HG03139 (cell line): ENCODE results near the gene BHMT.
"Not testable (repeated sequence)": the region's sequence is repeated elsewhere in the genome, so short reads cannot be mapped to it uniquely, and the experiment has no call there.

Experiments used
- ATAC-seq: cut with Tn5 transposase; IDR thresholded peaks from one replicate; pipeline ENCODE4 v1.9.1; 2021; ENCODE audit not compliant: unreplicated experiment

Gene BHMT

DNA sequence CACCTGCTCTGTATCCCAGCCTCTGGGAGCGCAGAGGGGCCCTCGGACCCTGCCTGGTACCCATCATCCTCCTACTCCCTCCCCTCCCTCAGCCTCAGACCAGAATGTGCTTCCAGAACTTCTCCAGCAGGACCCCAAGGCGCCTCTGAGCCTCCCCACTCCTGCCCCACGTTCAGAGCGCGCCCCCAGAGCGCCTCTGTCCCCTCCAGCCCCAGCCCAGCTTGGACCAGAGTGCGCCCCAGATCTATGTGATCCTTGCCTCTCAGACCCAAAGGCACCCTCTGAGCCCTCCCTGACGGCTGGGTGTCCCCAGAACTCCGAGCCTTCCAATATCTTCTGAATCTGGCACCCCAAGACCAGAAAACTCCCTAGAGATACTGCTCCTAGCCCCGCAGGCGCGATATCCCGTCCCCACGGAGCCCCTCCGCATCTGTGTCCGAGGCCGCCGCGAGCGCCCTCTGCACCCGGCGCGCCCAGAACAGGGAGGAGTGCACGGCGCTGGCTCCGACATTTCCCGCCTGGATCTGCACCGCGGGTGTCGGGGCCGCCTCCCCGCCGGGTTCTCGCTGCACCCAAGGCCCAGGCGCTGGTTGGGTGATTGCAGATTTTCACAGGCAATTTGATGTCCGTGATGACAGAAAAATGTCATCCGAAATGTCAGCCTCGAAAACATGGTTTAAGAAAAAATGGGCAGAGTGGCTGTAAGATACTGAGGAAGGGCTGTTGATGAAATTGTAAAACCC, 522 bp downstream of the BHMT start:
- no peak for ATAC-seq

DNA sequence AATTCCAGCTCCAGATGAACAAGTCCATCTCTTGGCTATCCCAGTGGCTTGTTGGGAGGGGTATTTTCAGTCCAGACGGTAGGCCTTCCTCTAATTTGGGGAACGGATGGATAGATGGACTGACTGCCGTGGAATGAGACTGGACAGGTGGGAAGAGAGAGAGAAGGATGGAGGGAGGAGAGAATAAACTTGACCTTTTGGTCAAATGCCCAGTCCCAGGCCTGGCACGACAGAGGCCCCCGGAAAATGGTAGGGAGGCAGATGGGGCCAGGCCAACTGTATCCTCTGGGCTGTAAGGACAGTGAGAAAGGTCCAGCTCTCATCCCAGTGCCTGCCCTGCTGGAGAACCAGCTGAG, 1.1 kb downstream of the BHMT start:
- no peak for ATAC-seq

DNA sequence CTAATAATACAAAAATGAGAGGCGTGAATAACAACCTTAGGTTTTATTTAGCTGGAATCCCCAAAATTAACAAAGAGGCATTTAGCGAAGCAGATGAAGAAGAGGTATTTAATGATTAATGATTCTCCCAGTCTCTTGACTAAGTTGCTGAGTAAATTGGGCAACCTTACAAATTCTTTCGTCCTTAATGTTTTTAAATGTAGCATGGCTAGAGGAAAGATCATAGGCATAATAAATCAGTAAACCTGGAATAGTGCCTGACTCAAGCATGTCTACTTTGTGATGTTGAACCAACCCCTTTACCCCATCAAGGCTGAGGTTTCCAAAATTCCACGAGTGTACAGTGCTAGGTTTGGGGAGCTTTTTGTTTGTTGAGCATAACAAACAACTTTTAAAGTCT, 7.9 kb downstream of the BHMT start:
- ATAC-seq = no peak

DNA sequence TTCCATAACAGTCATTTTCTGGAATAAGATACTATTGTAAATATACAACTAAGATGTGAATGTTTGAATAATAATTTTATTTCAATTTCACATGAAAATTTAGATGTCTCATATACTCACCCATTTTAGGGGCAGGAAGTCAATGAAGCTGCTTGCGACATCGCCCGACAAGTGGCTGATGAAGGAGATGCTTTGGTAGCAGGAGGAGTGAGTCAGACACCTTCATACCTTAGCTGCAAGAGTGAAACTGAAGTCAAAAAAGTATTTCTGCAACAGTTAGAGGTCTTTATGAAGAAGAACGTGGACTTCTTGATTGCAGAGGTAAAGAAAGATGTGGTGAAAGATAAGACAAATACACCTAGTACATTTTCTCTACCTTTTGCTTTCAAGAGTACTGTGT, 8.6 kb downstream of the BHMT start:
- no peak for ATAC-seq

DNA sequence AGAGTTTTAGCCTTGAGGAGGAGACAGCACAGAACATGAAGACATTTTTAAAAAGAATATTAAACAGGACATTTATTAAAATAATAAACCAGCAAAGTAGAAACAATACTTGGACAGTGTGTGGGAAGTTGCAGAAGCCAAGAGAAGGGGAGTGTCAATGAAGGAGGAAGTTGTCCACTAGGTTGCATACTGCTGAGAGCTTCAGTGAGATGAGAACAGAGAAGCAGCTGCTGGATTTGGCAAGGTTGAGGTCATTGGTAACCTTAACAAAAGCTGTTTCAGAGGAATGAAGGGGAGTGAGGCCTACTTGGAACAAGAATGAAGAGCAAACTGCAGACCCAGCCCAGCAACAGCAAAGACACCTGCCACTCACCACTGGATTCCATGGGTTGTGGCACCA, 11.4 kb downstream of the BHMT start:
- no peak for ATAC-seq

DNA sequence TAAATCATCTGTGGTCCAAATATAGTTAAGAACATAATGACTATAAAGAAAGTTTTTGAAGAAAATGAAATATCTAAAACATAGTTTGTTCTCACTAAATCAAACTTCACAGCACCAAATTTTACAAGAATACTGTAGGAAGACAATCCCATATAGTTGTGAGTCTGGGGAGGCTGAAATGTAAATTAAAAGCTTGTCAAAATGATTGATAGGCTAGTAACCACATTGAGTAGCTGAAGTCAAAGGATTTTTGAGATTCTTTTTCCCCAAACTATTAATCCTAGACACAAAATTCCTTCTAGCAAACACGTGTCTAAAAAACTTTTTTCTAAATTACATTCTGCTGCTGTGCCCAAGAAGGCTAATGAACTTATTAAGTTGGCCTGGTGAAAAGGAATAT, 13.0 kb downstream of the BHMT start:
- ATAC-seq = no peak

DNA sequence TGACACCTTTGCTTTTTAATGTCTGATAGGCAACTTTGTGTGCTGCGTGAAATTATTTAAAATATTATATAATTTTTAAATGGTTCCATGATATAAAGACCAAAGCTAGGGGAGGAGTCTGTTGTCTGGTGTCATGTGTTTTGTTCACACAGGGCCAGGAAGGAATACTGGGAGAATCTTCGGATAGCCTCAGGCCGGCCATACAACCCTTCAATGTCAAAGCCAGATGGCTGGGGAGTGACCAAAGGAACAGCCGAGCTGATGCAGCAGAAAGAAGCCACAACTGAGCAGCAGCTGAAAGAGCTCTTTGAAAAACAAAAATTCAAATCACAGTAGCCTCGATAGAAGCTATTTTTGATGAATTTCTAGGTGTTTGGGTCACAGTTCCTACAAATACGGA, 19.2 kb downstream of the BHMT start:
- no peak for ATAC-seq

DNA sequence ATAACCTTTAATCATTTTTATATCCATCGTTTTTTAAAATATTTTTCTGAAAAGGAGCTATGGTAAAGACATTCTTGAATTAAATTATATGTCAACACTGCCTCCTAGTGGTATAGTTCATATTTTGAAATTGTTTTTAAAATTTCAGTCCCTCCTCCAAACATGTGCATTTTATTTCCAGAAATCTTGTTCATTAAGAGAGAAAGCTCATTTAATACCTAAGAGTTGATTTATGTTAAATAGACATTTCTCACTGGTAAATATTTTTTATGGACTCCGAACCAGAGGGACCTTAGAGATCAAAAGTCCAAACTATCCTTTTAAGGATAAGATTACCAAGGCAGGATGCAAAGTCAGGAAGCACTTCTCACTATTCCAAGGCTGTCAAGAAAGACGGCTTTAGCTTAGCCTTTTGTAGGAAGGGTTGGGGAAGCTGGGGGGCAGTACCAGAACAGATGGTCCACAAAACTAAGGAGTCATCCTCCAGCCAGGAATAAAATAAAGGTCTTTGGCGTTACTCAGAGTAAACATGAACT, 21.6 kb downstream of the BHMT start:
- ATAC-seq = no peak

DNA sequence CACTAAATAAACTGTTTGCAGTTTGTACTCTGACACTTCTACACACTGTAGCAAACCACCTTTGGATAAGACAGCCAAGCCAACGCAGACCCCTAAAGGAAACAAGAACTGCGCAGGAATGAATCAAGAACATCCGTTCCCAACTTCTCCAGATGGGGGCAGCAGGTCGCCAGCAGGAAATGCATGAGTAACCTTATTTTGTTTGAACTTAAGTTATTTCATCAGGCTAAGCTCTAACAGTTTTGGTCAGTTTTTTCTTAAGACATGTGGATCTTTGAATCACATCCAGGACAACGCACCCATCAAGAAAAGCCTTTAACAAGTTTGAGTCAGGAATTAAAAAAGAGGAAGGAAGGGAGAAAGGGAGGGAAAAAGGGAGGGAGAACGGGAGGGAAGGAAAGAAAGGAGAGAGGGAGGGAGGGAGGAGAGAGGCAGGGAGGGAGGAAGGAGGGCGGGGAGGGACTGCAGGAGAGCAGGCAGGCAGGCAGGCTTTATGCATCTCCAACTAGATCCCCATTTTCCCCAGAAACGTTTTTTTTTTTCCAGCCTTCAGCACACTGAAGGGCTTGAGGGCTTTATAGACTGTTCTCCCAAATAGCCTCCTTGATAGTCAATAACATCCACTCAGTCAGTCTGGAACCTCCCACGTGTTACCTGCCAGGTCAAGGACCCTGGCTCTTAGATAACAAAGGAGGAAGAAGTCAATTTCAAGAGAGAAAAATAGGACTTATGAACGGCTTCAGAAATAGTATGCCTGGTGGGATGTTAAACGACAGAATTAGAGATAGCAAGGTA, 22.2 kb downstream of the BHMT start:
- ATAC-seq = no peak

DNA sequence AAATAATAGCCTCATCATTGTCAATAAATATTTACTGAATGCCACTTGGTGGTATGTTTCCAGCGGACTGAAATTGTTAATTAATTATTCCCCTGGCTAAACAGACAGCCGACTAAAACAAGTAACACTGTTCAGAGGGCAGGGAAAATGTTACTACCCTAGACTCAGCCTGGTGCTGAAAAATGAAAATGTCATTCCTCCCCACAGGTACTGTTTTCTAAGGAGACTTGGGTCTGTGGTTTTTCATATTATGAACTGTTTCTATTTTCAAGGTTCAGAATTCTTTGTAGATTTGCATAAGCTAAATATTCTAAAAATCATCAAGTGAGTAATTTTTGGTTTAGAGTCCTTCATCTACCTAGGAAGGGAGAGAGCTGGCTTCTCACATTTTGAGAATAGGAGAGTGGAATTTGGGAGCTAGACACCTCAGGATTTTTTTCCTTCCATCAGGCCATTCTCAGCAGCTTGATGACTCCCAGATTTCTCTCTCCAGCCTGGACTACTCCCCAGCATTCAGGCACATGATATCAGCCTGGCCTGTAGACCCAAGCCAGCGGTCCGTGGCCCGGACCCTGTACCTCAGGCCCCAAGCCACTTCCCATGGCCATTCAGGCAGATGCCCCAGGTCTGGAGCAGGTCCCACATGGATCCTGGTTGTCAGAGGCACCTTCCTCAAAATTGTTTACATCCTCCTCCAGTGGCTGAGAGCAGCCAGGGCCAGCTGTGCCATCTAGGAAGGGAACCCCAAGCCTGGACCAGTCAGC, 24.4 kb downstream of the BHMT start:
- ATAC-seq = no peak

DNA sequence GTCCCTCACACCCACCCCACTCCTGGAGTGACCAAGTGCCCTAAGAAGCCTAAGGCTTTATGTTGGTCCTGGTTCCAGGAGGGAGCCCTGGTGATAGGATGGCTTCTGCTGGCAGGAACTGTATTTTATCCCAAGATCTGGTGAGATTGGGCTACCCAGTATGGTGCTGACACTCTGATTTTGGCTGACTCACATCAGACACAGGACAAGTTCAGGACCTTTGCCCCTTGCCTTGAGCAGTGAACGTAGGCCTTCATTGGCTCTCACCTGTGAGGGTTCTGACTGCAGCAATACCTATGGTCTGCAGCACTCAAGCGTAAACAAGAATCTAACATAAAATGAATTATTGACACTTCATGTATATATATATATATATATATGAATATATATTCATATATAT, 25.0 kb downstream of the BHMT start:
- ATAC-seq = no peak

DNA sequence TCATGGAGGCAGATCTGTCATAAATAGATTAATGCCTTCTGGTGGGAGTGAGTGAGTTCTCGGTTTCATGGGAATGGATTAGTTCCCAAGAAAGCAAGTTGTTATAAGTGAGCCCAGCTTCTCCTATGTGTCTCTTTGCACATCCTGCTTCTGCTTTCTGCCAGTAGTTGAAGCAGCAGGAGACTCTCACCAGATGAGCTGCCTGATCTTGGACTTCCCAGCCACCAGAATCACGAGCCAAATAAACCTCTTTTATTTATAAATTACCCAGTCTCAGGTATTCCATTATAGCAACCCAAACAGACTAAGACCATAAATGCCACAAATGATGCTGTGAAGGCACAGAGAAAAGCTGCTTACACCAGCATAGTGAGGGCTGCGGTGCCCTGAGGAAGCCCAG, 28.9 kb downstream of the BHMT start:
- no peak for ATAC-seq

DNA sequence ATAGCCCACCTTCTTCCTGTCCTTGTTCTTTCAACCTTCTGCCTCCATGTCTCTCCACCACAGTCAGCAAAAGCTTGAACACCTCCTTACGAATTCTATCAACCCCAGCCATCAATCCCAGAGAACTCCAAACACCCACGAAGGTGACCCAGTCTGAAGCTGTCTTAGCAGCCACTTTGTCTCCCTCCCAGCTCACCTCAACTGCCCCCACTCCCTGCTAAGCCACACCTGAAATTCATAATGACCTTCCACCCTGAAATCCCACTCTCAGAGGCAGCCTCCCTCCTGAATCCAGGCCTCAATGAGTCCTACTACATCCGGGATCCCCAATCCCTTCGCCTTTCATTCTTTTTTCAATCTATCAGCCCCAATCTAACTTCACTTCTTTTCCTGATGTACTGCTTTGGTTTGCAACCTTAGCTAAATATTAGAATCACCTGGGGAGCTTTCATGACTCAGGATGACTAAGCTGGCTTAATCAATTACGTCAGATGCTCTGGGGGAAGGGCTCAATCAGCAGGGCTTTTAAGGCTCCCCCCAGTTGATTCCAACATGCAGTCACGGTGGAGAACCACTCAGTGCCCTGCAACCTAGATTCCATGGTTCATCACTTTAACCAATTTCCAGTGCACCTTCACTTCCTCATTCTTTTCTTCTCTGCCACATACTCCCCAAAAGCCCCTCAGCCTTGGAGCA, 32.2 kb downstream of the BHMT start:
- ATAC-seq = no peak

DNA sequence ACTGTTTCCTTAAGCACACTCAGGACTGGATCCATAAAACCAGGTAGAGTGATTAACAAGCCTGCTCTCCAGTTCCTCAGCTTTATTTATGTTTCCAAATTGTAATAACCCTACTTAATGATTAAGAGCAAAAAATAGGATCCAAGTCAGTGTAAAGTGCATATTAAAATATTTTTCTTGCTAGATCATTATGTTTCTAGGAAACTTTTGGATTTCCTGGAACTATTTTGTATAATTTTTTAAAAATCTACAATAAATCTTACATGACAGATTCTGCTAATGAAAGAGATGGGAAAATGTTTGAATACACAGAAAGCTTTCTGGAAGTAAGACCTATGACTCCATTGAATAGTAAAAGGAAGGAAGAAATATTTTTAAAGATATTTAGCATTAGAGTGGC, 35.5 kb downstream of the BHMT start:
- ATAC-seq = no peak

DNA sequence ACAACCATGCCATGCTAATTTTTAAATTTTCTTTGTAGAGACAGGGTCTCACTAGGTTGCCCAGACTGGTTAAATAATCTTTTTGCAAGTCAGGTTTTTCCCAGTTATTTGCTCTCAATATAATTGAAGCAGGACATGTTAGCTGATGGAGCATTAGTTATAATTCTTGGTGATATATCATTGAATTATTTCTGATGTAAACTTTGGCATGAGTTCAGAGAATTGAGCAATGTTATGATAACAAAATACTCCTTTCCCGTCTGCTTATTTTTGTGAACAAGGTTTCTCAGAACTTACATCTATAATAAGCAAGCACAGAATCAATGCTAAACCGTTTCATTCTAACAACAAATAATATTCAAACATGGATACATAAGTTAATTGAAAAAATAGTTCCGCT, 37.8 kb downstream of the BHMT start:
- no peak for ATAC-seq

DNA sequence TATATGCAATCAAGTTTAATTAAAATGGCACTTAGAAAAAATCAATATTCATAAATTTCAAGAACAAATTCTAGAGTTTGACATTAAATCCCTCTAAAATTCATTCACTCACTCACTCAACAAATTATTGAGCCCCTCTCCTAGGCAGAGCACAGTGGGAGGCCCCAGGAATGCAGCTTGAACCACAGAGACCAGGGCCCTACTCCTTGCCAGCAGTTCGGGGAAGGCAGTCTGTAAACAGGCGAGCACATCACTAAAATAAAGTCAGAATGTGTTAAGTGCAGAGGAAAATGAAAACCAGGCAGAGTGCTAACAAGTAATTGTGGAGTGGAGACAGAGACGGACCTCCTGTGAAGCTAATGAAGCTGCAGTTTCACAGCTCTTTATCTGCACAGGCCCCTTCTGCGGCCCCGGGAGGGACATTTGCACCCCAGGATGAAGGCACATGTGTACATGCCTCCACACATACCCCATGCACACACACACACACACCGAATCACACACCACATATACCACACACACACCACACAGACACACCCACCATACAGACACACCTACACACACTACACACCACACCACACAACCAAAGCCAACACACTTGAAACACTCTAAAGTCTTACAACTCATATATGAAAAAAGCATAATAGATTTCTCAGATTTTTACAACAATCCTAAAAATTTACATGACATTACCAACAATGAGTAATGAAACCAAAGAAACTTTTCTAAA, 40.5 kb downstream of the BHMT start:
- no peak for ATAC-seq

DNA sequence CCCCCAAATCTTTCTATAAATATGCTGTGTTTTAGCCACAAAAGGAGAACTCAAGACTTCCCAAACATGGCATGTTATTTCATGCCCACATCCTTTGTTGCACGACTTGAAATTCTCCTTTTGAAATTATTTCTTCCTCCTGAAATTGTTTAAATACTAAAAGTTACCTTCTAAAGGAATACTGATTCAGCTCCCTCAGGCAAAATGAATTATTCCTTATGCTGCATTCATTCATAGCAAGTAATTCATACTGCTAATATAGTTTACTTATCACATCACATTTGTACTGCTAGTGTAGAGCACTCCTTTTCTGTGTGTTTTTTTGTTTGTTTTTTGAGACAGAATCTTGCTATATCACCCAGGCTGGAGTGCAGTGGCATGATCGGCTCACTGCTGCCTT, 45.7 kb downstream of the BHMT start:
- no peak for ATAC-seq

DNA sequence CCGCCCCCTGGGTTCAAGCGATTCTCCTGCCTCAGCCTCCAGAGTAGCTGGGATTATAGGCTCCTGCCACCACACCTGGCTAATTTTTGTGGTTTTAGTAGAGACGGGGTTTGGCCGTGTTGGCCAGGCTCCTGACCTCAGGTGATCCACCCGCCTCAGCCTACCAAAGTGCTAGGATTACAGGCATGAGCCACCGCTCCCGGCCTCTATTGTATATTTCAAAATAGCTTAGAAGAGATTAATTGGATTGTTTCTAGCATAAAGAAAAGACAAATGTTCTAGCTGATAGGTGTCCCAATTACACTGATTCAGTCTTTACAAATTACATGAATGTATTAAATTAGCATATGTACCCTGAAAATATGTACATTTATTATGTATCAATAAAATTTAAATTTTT, 50.0 kb downstream of the BHMT start:
- ATAC-seq = not testable (repeated sequence)

DNA sequence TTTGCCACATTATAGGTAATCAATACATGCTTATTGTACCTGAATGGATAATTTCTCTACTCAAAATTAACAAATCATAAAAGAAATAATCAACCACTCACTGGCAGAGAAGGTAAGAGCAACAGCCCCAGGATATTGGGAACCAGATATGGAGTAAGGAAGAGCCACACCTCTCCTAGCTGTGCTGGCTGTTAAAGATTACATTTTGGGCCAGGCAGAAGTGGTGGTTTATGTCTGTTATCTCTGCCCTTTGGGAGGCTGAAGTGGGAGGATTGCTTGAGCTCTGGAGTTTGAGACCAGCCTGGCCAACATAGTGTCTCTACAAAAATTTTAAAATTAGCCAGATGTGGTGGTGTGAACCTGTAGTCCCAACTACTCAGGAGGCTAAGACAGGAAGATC, 56.4 kb downstream of the BHMT start:
- ATAC-seq = no peak

DNA sequence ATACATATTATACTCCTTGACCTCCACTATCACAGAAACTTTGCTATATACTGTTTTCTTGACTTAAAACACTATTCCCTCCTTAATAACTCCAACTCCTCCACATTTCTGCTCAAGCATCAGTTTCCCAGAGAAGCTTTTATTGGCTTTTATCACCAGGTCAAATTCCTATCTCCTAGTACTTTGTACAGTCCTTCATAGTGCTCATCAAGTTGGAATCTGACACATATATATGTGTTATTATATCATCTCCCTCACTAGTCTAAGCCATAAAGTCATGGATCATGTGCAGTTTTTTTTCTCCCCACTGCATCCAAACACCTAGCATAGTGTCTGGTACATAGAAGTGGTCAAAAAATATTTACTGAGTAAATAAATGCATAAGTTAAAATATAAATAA, 59.1 kb downstream of the BHMT start:
- no peak for ATAC-seq
